A549 (cell line): ENCODE measurements around the gene RAD23B. TPM values are rescaled to one million over a fixed set of nuclear protein-coding genes. Genes with fewer than 3 reads are reported as not detected.

ENCODE experiments used
- ATAC-seq, 2 experiments: fragments of 200-7000 bp in 1 of 2; fragments of >200 bp in 1 of 2; cut with Nextera tagmentation in 1 of 2; cut with Tn5 transposase in 1 of 2; 3 replicates each; pipeline versions ENCODE4 v1.8.0 to v1.9.1; 2018 to 2020; ENCODE audit warnings: mild to moderate bottlenecking in 1 of 2, moderate library complexity in 1 of 2
- CTCF ChIA-PET: fragments of 300-600 bp; sonication (Branson Sonifier 250); formaldehyde crosslinking; extraction: SDS; loops from one replicate; lab custom pipeline; 2021; ENCODE audit warnings: antibody characterized with exemption, inconsistent platforms; lab: Yijun Ruan, JAX
- POLR2A ChIA-PET: fragments of 350-600 bp; formaldehyde crosslinking; extraction: SDS; loops from one replicate; lab custom pipeline; 2021; ENCODE audit warnings: antibody characterized with exemption, inconsistent platforms; lab: Yijun Ruan, JAX
- DNase-seq, 2 experiments: peaks; one replicate each; pipeline versions ENCODE4 v3.0.0 to v3.0.0-alpha.2; 2011 to 2016; ENCODE audit warnings: low read depth in 1 of 2, low spot score in 1 of 2
- FAIRE-seq: peaks from 2 replicates; lab custom pipeline; 2011; peaks lifted over from hg19 to GRCh38; lab: Jason Lieb, UNC
- H3K27ac ChIP-seq, 2 experiments: fragments of >200 bp; sonication (Bioruptor Twin); formaldehyde crosslinking; 3 replicates each; pipeline ENCODE4 v1.5.1; 2016 to 2017
- H3K4me1 ChIP-seq: fragments of >200 bp; sonication (Bioruptor Twin); formaldehyde crosslinking; 3 replicates; pipeline ENCODE4 v1.6.1; 2016
- H3K4me2 ChIP-seq: fragments of >200 bp; sonication (Bioruptor Twin); formaldehyde crosslinking; 3 replicates; pipeline ENCODE4 v1.6.1; 2016
- H3K4me3 ChIP-seq: fragments of >200 bp; sonication (Bioruptor Twin); formaldehyde crosslinking; 3 replicates; pipeline ENCODE4 v1.5.1; 2016
- H3K9me3 ChIP-seq: fragments of >200 bp; sonication (Bioruptor Twin); formaldehyde crosslinking; 3 replicates; pipeline ENCODE4 v1.6.1; 2016
- ATOH8 ChIP-seq: fragments of 250-450 bp; sonication (Bioruptor Pico); IDR thresholded peaks from 2 replicates; pipeline ENCODE4 v1.5.0; 2020; ENCODE audit warnings: low read depth, mild to moderate bottlenecking, moderate library complexity
- BHLHE40 ChIP-seq: IDR thresholded peaks from 2 replicates; pipeline ENCODE4 v1.6.1; 2012; ENCODE audit warnings: low read depth, low read length, inconsistent platforms
- CBX8 ChIP-seq: fragments of 200-600 bp; sonication (generic); IDR thresholded peaks from 2 replicates; pipeline ENCODE4 v1.6.1; 2016
- CHD4 ChIP-seq: fragments of 200-600 bp; sonication (generic); IDR thresholded peaks from 2 replicates; pipeline ENCODE4 v1.6.1; 2016; ENCODE audit warnings: antibody characterized with exemption, mild to moderate bottlenecking, borderline replicate concordance
- EHMT2 ChIP-seq: fragments of 200-600 bp; sonication (generic); IDR thresholded peaks from 2 replicates; pipeline ENCODE4 v1.6.1; 2016; ENCODE audit warnings: antibody characterized with exemption, low read depth, mild to moderate bottlenecking, moderate library complexity
- FOSB ChIP-seq: fragments of 250-450 bp; sonication (Bioruptor Pico); IDR thresholded peaks from 2 replicates; pipeline ENCODE4 v1.5.0; 2020; ENCODE audit warnings: mild to moderate bottlenecking, moderate library complexity
- GATA3 ChIP-seq: IDR thresholded peaks from 2 replicates; pipeline ENCODE4 v1.6.1; 2012; ENCODE audit warnings: borderline replicate concordance
- HDAC2 ChIP-seq: fragments of 200-600 bp; sonication (generic); IDR thresholded peaks from 2 replicates; pipeline ENCODE4 v1.6.1; 2016
- HES2 ChIP-seq: fragments of >200 bp; sonication (Bioruptor Twin); formaldehyde crosslinking; IDR thresholded peaks from 2 replicates; pipeline ENCODE4 v1.6.1; 2016
- HMGXB4 ChIP-seq: fragments of 250-450 bp; sonication (Bioruptor Pico); IDR thresholded peaks from 2 replicates; pipeline ENCODE4 v1.5.0; 2021; ENCODE audit warnings: mild to moderate bottlenecking, moderate library complexity, borderline replicate concordance
- HOXA7 ChIP-seq: fragments of 250-450 bp; sonication (Bioruptor Pico); IDR thresholded peaks from 2 replicates; pipeline ENCODE4 v1.5.0; 2020; ENCODE audit warnings: mild to moderate bottlenecking, moderate library complexity
- JUNB ChIP-seq: fragments of >200 bp; sonication (Bioruptor Twin); formaldehyde crosslinking; IDR thresholded peaks from 2 replicates; pipeline ENCODE4 v1.6.1; 2016
- MAX ChIP-seq: IDR thresholded peaks from 2 replicates; pipeline ENCODE4 v1.6.1; 2012
- MYC ChIP-seq: IDR thresholded peaks from 2 replicates; pipeline ENCODE4 v1.6.1; 2012; ENCODE audit warnings: mild to moderate bottlenecking, inconsistent platforms, low read length, improper control_type of control experiment, borderline replicate concordance
- NFE2L2 ChIP-seq: fragments of 150-350 bp; conservative IDR thresholded peaks from 2 replicates; pipeline ENCODE4 v1.6.1; 2014; ENCODE audit warnings: low read length
- NPAS2 ChIP-seq: fragments of 250-450 bp; sonication (Bioruptor Pico); IDR thresholded peaks from 2 replicates; pipeline ENCODE4 v1.8.0; 2022; ENCODE audit warnings: mild to moderate bottlenecking, moderate library complexity, borderline replicate concordance
- PBX3 ChIP-seq: IDR thresholded peaks from 2 replicates; pipeline ENCODE4 v1.6.1; 2012
- POLR2A ChIP-seq: IDR thresholded peaks from 2 replicates; pipeline ENCODE4 v1.6.1; 2012; ENCODE audit warnings: mild to moderate bottlenecking, low read length
- RAD21 ChIP-seq, 2 experiments: fragments of >200 bp in 1 of 2; sonication (Bioruptor Twin) in 1 of 2; formaldehyde crosslinking in 1 of 2; IDR thresholded peaks in 1 of 2; conservative IDR thresholded peaks in 1 of 2; 2 replicates in 1 of 2; 3 replicates in 1 of 2; pipeline ENCODE4 v1.6.1; 2012 to 2018; ENCODE audit warnings: inconsistent platforms in 1 of 2
- RARB ChIP-seq: fragments of 250-450 bp; sonication (Bioruptor Pico); IDR thresholded peaks from 2 replicates; pipeline ENCODE4 v1.8.0; 2021; ENCODE audit warnings: mild to moderate bottlenecking, moderate library complexity
- RCOR1 ChIP-seq: fragments of 150-350 bp; IDR thresholded peaks from 2 replicates; pipeline ENCODE4 v1.6.1; 2014; ENCODE audit warnings: antibody characterized with exemption, low read length, low read depth
- REST ChIP-seq: fragments of 200-600 bp; sonication (generic); IDR thresholded peaks from 2 replicates; pipeline ENCODE4 v1.6.1; 2016; ENCODE audit warnings: antibody characterized with exemption, mild to moderate bottlenecking, moderate library complexity
- RNF2 ChIP-seq: fragments of 200-600 bp; sonication (generic); IDR thresholded peaks from 2 replicates; pipeline ENCODE4 v1.6.1; 2016; ENCODE audit warnings: low read depth, mild to moderate bottlenecking, antibody characterized with exemption, moderate library complexity, borderline replicate concordance
- SREBF2 ChIP-seq: fragments of 450-650 bp; IDR thresholded peaks from 2 replicates; pipeline ENCODE4 v1.6.1; 2014; ENCODE audit warnings: mild to moderate bottlenecking, moderate library complexity
- TFCP2L1 ChIP-seq: fragments of 250-450 bp; sonication (Bioruptor Pico); IDR thresholded peaks from 2 replicates; pipeline ENCODE4 v1.5.0; 2021; ENCODE audit warnings: mild to moderate bottlenecking
- ZC3H11A ChIP-seq: fragments of 450-650 bp; IDR thresholded peaks from 2 replicates; pipeline ENCODE4 v1.6.1; 2014; ENCODE audit warnings: antibody characterized with exemption, mild to moderate bottlenecking
- ZFP36 ChIP-seq: fragments of 450-650 bp; IDR thresholded peaks from 2 replicates; pipeline ENCODE4 v1.6.1; 2014; ENCODE audit warnings: borderline replicate concordance; ENCODE audit not compliant: partially characterized antibody
- WGBS: methylation state at CpG from one replicate; pipeline ENCODE4 v1.1.6; 2017; ENCODE audit errors: missing lambda C conversion rate; 5-methylcytosine and 5-hydroxymethylcytosine counted together
- polyA plus RNA-seq, 4 experiments: library from polyadenylated mRNA; depleted of rRNA in 3 of 4; stranded (reverse); fragments of >200 nt; fragmentation: RNase III in 1 of 4; extraction: RNeasy Plus Mini Kit Qiagen cat#74134 plus additional on column Dnase treatment in 1 of 4; gene quantifications; 2 replicates in 3 of 4; 3 replicates in 1 of 4; pipeline ENCODE4 v1.2.3, GENCODE V29; 2011 to 2017

The RAD23B gene
- polyA plus RNA-seq, 2 of the 4 experiments (the other 2 are of a cell fraction): 136 to 195 TPM

GRCh38 chr9:107276966-107277710, 5.9 kb upstream of the RAD23B start:
- H3K27ac ChIP-seq: no peak overlapping the region
- DNase-seq (no peak), ATAC-seq (no peak), FAIRE-seq (no peak)
- 48% methylated on average over 5 of the region's 5 CpGs for WGBS
- H3K4me2 ChIP-seq: no peak overlapping the region
- ChIA-PET POLR2A (no interaction called here), CTCF (interaction anchor here (1.0 kb wide), 1 partner anchor 71 kb away, joined by 4 read pairs; no protein-coding TSS in a partner anchor)
- H3K4me1 ChIP-seq: peaks cover 31% of the 10 kb centered on the region
- TF ChIP-seq BHLHE40: no peak
- no peak for TF ChIP-seq ZC3H11A
- H3K4me3 ChIP-seq: no peak overlapping the region
- no peaks in the 10 kb centered on the region for H3K9me3 ChIP-seq

GRCh38 chr9:107277801-107278200, 5.3 kb upstream of the RAD23B start:
- 88% methylated on average over 5 of the region's 5 CpGs for WGBS
- DNase-seq: no peak
- TF ChIP-seq MYC: no peak
- TF ChIP-seq HDAC2: no peak
- no peak for TF ChIP-seq NFE2L2
- TF ChIP-seq EHMT2: no peak
- no peak for TF ChIP-seq SREBF2
- no peak for TF ChIP-seq RAD21 (conservative IDR thresholded peaks at IDR 0.05 in 1 of 2, IDR thresholded peaks at IDR 0.05 in 1 of 2)
- no peak for TF ChIP-seq RARB (CRISPR knock-in tag)
- TF ChIP-seq ZC3H11A: no peak
- TF ChIP-seq BHLHE40: no peak
- no peak for TF ChIP-seq PBX3
- no peak for TF ChIP-seq RNF2
- TF ChIP-seq TFCP2L1: no peak
- TF ChIP-seq GATA3: no peak
- no peak for TF ChIP-seq JUNB
- no peak for TF ChIP-seq ATOH8 (CRISPR knock-in tag)
- TF ChIP-seq CHD4: no peak
- TF ChIP-seq NPAS2 (CRISPR knock-in tag): no peak
- TF ChIP-seq HOXA7 (CRISPR knock-in tag): no peak
- TF ChIP-seq CBX8: no peak
- Histone ChIP-seq H3K9me3 (no peaks in the 10 kb centered on the region), H3K4me3 (no peak overlapping the region), H3K4me2 (no peak overlapping the region), H3K27ac (no peak overlapping the region), H3K4me1 (peaks cover 32% of the 10 kb centered on the region)
- ChIA-PET CTCF (interaction anchor here (1.0 to 2.2 kb wide), 2 partner anchors 63 to 72 kb away, joined by 4 to 9 read pairs; no protein-coding TSS in a partner anchor), POLR2A (no interaction called here)
- no peak for FAIRE-seq
- ATAC-seq: no peak

- WGBS: 93% methylated on average over 7 of the region's 7 CpGs
- TF ChIP-seq HMGXB4: no peak
- no peak for TF ChIP-seq MAX
- no peak for TF ChIP-seq POLR2A
- no peak for TF ChIP-seq HES2
- no peak for TF ChIP-seq RCOR1
- no peak for TF ChIP-seq ZFP36
- no peak for TF ChIP-seq FOSB (CRISPR knock-in tag)
- no peak for TF ChIP-seq REST
Observed at GRCh38 chr9:107279086-107279485, 4.0 kb upstream of the RAD23B start.

More at GRCh38 chr9:107279086-107279485, 4.0 kb upstream of the RAD23B start:
- Histone ChIP-seq H3K4me1 (peaks cover 21% of the 10 kb centered on the region), H3K4me2 (no peak overlapping the region), H3K27ac (no peak overlapping the region), H3K4me3 (no peak overlapping the region), H3K9me3 (no peaks in the 10 kb centered on the region)
- CTCF ChIA-PET: interaction anchor here (2.2 kb wide), 1 partner anchor 62 kb away, joined by 9 read pairs; no protein-coding TSS in a partner anchor
- no peak for FAIRE-seq
- DNase-seq: no peak
- ATAC-seq: no peak
- POLR2A ChIA-PET: interaction anchor here (0.6 kb wide), 2 partner anchors 395 to 417 kb away, joined by 4 read pairs; no protein-coding TSS in a partner anchor
